Measurements from ENCODE around the gene EPHX1. TPM values are rescaled to one million over a fixed set of nuclear protein-coding genes. Genes with fewer than 3 reads are reported as not detected.
A peak's percentile ranks its signal among the peaks of the same experiment; 100 is the strongest.

Gene EPHX1
- total RNA-seq, 4 donors from 2014 or later, result 89.0 to 177 (median 156) TPM

GRCh38 chr1:225845571-225846259 is 35.8 kb downstream of the EPHX1 start:
- ATAC-seq (ENCODE audit: low FRiP score) (peak; percentile 68), DNase-seq (ENCODE audit: low spot score) (no peak)
- TF ChIP-seq CTCF (IDR thresholded peaks at IDR 0.05), result peak in 1 of 3 donors; percentile 66

GRCh38 chr1:225846331-225847310 is 36.7 kb downstream of the EPHX1 start:
- no peak for ATAC-seq (ENCODE audit: low FRiP score)
- no peak for TF ChIP-seq CTCF (IDR thresholded peaks at IDR 0.05)
- DNase-seq (ENCODE audit: low spot score), result no peak

GRCh38 chr1:225847610-225848009 is 37.7 kb downstream of the EPHX1 start:
- TF ChIP-seq CTCF (IDR thresholded peaks at IDR 0.05), result no peak
- no peak for DNase-seq (ENCODE audit: low spot score)
- ATAC-seq (ENCODE audit: low FRiP score), result no peak

- TF ChIP-seq CTCF (IDR thresholded peaks at IDR 0.05), result no peak
- no peak for ATAC-seq (ENCODE audit: low FRiP score)
- DNase-seq (ENCODE audit: low spot score), result no peak
These were observed 38.4 kb downstream of the EPHX1 start for GRCh38 chr1:225848030-225848955.

- no peak for ATAC-seq (ENCODE audit: low FRiP score)
- DNase-seq (ENCODE audit: low spot score), result no peak
These were observed 40.0 kb downstream of the EPHX1 start for GRCh38 chr1:225849925-225850324.

More at GRCh38 chr1:225849925-225850324, 40.0 kb downstream of the EPHX1 start:
- no peak for TF ChIP-seq CTCF (IDR thresholded peaks at IDR 0.05)
